Activated B cell treated with CpG ODN at 0.5 μM for 24 hours (primary cell): ENCODE data around the gene BTBD6. TPM values are rescaled to one million over a fixed set of nuclear protein-coding genes. Genes with fewer than 3 reads are reported as not detected.
"Not testable (repeated sequence)": the region's sequence is repeated elsewhere in the genome, so short reads cannot be mapped to it uniquely, and the experiment has no call there.

Experiments used
- ATAC-seq: fragments of 200-7000 bp; cut with Tn5 transposase; one replicate; pipeline ENCODE4 v1.10.0; 2021; ENCODE audit warnings: low read depth, mild to moderate bottlenecking, moderate library complexity
- CTCF ChIA-PET: fragments of 350-600 bp; sonication (Branson Sonifier 250); formaldehyde crosslinking; loops from one replicate; lab custom pipeline; 2021; ENCODE audit warnings: antibody characterized with exemption; lab: Charles Lee
- POLR2A ChIA-PET: fragments of 350-600 bp; sonication (Branson Sonifier 250); formaldehyde crosslinking; loops from one replicate; lab custom pipeline; 2021; ENCODE audit warnings: antibody characterized with exemption; lab: Charles Lee
- DNase-seq: peaks from one replicate; pipeline ENCODE4 v3.0.0; 2022
- H3K27ac Mint-ChIP-seq: one replicate; pipeline ENCODE4 v1.8.0; 2020; ENCODE audit warnings: mixed read lengths
- H3K27me3 Mint-ChIP-seq: one replicate; pipeline ENCODE4 v1.8.0; 2021; ENCODE audit warnings: mixed read lengths
- H3K36me3 Mint-ChIP-seq: one replicate; pipeline ENCODE4 v1.8.0; 2021; ENCODE audit warnings: low read depth, mixed read lengths
- H3K4me1 Mint-ChIP-seq: one replicate; pipeline ENCODE4 v1.8.0; 2021; ENCODE audit warnings: mixed read lengths
- H3K4me3 Mint-ChIP-seq: one replicate; pipeline ENCODE4 v1.8.0; 2020; ENCODE audit warnings: mild to moderate bottlenecking, mixed read lengths
- H3K9me3 Mint-ChIP-seq: one replicate; pipeline ENCODE4 v1.8.0; 2020; ENCODE audit warnings: mixed read lengths
- CTCF ChIP-seq: fragments of 200-600 bp; IDR thresholded peaks from one replicate; pipeline ENCODE4 v1.8.0; 2022; ENCODE audit warnings: antibody characterized with exemption, mild to moderate bottlenecking
- intact Hi-C: fragments of 100-400 bp; cut with micrococcal nuclease; formaldehyde crosslinking; loops from one replicate; pipeline ENCODE4 v1.15.1; 2024
- total RNA-seq: library from RNA; stranded (reverse); gene quantifications from 2 replicates; pipeline ENCODE4 v1.2.3, GENCODE V29; 2022

Gene BTBD6
- total RNA-seq, 1 donor from 2014 or later: 21.0 TPM

- no peak for ATAC-seq
- no peak for DNase-seq
- ChIA-PET POLR2A (no interaction called here), CTCF (no interaction called here)
- H3K27me3 Mint-ChIP-seq: no peaks in the 10 kb centered on the region
- intact Hi-C loops: no loop called here
- no peak for TF ChIP-seq CTCF
- no peak overlapping the region for H3K4me3 Mint-ChIP-seq
- H3K4me1 Mint-ChIP-seq: no peaks in the 10 kb centered on the region
- H3K27ac Mint-ChIP-seq: no peak overlapping the region
- H3K9me3 Mint-ChIP-seq: no peaks in the 10 kb centered on the region
- H3K36me3 Mint-ChIP-seq: peaks cover 3% of the 10 kb centered on the region
Observed at GRCh38 chr14:105275267-105275946, 27.1 kb downstream of the BTBD6 start.

GRCh38 chr14:105277448-105277847 is 29.1 kb downstream of the BTBD6 start:
- CTCF ChIA-PET, H3K4me1 Mint-ChIP-seq, H3K4me3 Mint-ChIP-seq, H3K36me3 Mint-ChIP-seq, H3K9me3 Mint-ChIP-seq, POLR2A ChIA-PET, DNase-seq, intact Hi-C loops, H3K27me3 Mint-ChIP-seq, H3K27ac Mint-ChIP-seq, ATAC-seq: not testable (repeated sequence)

GRCh38 chr14:105279642-105280361 is 31.5 kb downstream of the BTBD6 start:
- intact Hi-C loops: loop anchor here (5.0 kb wide), 1 partner anchor 78 kb away; no protein-coding TSS in a partner anchor

GRCh38 chr14:105280525-105280924 is 32.2 kb downstream of the BTBD6 start:
- Mint-ChIP-seq H3K36me3 (peaks cover 12% of the 10 kb centered on the region), H3K4me1 (peaks cover 14% of the 10 kb centered on the region), H3K4me3 (no peak overlapping the region), H3K27ac (no peak overlapping the region), H3K27me3 (no peaks in the 10 kb centered on the region), H3K9me3 (no peaks in the 10 kb centered on the region)
- ATAC-seq (no peak), DNase-seq (no peak)
- TF ChIP-seq CTCF: no peak
- ChIA-PET CTCF (no interaction called here), POLR2A (no interaction called here)
- intact Hi-C loops: loop anchor here (5.0 kb wide), 1 partner anchor 78 kb away; no protein-coding TSS in a partner anchor

More at GRCh38 chr14:105279642-105280361, 31.5 kb downstream of the BTBD6 start:
- ChIA-PET POLR2A (no interaction called here), CTCF (no interaction called here)
- no peaks in the 10 kb centered on the region for H3K9me3 Mint-ChIP-seq
- no peak overlapping the region for H3K27ac Mint-ChIP-seq
- TF ChIP-seq CTCF: no peak
- no peak for DNase-seq
- H3K36me3 Mint-ChIP-seq: peaks cover 5% of the 10 kb centered on the region
- no peak overlapping the region for H3K4me3 Mint-ChIP-seq
- peaks cover 14% of the 10 kb centered on the region for H3K4me1 Mint-ChIP-seq
- ATAC-seq: no peak
- no peaks in the 10 kb centered on the region for H3K27me3 Mint-ChIP-seq

GRCh38 chr14:105281371-105282097 is 33.2 kb downstream of the BTBD6 start:
- ChIA-PET CTCF (interaction anchor here (1.3 kb wide), 1 partner anchor 10 kb away, joined by 3 read pairs; no protein-coding TSS in a partner anchor), POLR2A (interaction anchor here (0.7 kb wide), 1 partner anchor 160 kb away, joined by 3 read pairs; no protein-coding TSS in a partner anchor)
- no peak overlapping the region for H3K27ac Mint-ChIP-seq
- DNase-seq (no peak), ATAC-seq (no peak)
- no peaks in the 10 kb centered on the region for H3K27me3 Mint-ChIP-seq
- H3K9me3 Mint-ChIP-seq: no peaks in the 10 kb centered on the region
- H3K4me3 Mint-ChIP-seq: no peak overlapping the region
- peaks cover 14% of the 10 kb centered on the region for H3K4me1 Mint-ChIP-seq
- H3K36me3 Mint-ChIP-seq: peaks cover 16% of the 10 kb centered on the region
- intact Hi-C loops: loop anchor here (5.0 kb wide), 1 partner anchor 79 kb away; no protein-coding TSS in a partner anchor
- TF ChIP-seq CTCF: no peak
